NCI-H1436 treated with DMSO at 0.1 percent for 48 hours (cell line): ENCODE measurements around the gene LIPG.
"Not testable (repeated sequence)": the region's sequence is repeated elsewhere in the genome, so short reads cannot be mapped to it uniquely, and the experiment has no call there.

Source experiments
- DNase-seq: peaks from one replicate; lab custom pipeline; 2025; lab: John Stamatoyannopoulos, UW

LIPG gene

DNA sequence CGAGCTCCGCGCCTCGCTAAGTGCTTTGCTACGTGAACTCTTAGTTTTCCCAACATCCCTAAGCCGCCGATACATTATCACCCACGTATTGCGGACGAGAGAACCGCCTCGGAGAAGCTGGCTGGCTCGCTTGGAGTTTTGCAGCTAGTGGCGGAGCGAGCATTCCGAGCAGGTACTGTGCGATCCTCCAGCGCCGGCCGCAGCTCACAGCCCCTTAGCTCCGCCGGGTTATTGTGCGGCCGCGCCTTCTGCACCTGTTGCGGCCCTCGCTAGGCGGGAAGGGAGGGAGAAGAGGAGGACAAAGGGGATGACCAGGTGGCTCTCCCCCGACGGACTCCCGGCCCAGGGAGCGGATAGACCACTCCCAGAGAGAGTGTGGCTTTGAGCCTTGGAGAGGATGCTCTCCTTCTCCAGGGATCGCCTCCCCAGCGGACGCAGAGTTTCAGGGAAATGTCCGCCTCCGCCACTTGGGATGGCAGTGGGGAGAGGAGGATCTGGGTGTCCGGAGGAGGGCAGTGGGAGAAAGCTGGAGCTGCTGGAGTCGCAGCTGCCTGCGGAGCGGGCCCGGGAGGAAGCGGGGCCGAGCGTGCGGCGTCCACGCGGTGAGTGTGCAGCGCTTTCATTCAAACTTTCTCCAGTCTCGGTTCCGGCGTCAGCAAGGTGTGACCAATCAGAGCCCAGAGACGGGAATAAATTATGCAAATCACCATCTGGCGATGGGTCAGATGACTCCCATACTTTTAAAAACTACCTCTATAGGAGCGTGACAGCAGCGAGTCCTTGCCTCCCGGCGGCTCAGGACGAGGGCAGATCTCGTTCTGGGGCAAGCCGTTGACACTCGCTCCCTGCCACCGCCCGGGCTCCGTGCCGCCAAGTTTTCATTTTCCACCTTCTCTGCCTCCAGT, at the start of gene LIPG:
Gene LIPG, plus strand, starts transcription at position 769 of the 905 bp plus-strand sequence. CDS start 252 bp downstream, outside the sequence.
- peak; percentile 69 for DNase-seq

GRCh38 chr18:49512876-49513275, 49.0 kb upstream of the LIPG start:
- not testable (repeated sequence) for DNase-seq

DNA sequence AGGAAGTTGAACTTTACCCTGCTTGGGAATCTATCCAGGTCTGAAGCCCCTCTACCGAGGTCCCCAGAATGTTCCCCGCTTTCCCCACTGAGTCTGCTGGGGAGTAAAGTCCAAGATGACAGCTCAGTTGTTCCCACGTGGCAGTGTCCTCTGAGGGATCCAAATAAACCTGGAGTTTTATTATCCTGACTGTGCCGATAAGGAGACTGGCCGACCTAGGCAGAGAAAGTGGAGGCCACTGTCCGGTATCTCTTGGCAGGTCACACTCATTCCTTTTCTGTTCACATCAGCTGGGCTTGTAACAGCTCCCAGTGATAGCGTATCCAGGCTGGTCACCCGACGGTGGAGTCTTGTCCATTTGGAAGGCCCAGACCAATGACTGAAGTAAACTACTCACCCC, 47.3 kb upstream of the LIPG start:
- no peak for DNase-seq

GRCh38 chr18:49515003-49515402, 46.9 kb upstream of the LIPG start:
- not testable (repeated sequence) for DNase-seq

DNA sequence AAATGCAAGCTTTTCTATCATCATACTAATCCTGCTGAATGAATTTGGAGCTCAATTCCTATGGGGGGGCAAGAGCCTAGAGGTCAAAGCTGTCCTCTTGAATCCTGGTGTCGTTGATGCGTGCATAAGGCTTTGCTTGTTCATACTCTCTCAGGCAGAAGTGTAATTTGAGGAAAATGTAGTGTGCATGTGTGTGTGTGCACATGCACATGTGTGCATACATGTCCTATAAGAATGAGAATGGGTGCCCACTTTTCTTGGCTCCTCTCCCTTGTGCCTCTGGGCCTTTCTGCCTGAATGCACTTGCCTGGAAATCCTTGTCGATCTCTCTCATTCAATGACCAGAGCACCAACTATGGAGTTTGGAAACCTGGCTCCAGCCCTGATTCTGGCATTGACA, 46.3 kb upstream of the LIPG start:
- DNase-seq, result no peak

GRCh38 chr18:49517483-49517882, 44.4 kb upstream of the LIPG start:
- DNase-seq, result no peak

DNA sequence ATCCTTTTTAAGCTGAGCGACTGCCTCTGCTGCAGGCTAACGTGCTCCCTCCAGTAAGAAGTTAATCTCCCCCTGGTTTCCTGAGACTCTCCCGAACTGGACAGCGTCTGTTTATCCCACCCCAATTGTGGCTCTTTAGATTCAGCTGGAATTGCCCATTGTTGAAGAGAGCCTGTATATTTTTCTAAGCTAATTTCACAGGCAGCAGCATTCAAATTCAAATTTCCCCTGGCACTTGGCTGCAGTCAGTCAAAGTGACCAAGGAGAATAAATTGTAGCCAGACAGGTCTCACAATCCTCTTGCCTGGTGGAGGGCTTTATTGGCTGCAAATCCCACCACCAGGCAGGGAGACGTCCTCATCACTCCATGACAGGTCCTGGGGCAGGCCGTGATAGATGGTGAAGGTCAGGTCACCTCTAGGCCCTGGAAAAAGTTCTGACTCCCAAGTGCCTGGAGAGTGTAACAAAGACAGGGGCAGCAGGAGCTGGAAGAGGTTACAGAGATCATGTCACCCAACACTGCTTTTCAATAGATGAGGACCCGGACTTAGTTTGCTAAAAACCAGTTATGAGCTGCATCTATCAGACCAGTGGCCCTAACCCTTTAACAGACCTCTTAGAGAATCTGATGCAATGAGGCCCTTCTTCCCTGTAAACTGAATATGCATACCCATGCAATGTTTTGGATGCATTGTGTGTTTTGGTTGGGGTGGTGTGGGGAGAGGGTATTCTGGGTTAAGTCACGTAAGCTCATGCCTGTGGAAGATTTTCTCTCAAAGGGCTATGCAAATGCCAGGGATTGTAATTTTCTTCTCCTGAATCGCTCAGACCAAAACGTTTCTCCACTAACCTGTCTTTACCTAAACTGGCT, 42.5 kb upstream of the LIPG start:
- DNase-seq, result no peak

DNA sequence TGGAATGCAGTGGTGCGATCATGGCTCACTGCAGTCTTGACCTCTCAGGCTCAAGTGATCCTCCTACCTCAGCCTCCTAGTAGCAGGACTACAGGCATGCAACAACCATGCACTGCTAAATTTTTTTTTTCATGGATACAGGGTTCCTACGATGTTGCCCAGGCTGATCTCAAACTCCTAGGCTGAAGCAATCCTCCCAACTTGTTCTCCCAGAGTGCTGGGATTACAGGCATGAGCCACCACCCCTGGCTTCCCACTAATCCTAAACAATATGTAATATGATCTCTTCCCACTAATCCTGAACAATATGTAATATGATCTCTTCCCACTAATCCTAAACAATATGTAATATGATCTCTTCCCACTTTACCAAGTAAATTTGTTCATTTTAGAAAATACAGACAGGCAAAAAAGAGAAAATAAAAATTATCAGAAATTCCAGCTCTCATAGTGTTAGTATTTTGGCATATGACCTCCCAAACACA, 41.2 kb upstream of the LIPG start:
- no peak for DNase-seq

GRCh38 chr18:49521216-49521835, 40.5 kb upstream of the LIPG start:
- DNase-seq, result no peak

DNA sequence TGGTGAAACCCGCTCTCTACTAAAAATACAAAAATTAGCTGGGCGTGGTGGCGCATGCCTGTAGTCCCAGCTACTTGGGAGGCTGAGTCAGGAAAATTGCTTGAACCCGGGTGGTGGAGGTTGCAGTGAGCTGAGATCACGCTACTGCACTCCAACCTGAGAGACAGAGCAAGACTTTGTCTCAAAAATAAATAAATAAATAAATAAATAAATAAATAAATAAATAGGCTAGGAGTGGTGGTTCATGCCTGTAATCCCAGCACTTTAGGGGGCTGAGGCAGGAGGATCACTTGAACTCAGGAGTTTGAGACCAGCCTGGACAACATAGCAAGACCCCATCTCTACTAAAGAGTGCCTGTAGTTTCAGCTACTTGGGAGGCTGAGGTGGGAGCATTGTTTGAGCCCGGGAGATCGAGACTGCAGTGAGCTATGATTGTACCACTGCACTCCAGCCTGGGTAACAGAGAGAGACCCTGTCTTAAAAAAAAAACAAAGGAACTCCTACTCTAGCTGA, 38.2 kb upstream of the LIPG start:
- not testable (repeated sequence) for DNase-seq

- DNase-seq, result no peak
Measured at GRCh38 chr18:49524349-49524748, 37.5 kb upstream of the LIPG start.

DNA sequence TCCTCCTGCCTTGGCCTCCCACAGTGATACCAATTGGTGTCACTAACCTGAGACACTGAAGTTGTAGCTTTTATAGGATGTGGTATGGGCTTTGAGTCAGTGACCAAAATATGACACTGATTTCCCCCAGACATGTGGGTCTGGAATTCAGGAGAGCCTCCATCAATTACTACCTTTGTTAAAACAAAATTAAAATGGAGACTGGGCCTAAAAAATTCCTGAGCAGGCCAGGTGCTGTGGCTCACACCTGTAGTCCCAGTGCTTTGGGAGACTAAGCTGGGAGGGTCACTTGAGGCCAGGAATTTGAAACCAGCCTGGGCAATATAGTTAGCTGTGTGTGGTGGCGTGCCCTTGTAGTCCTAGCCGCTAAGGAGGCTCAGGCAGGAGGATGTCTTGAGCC, 36.9 kb upstream of the LIPG start:
- DNase-seq, result no peak

DNA sequence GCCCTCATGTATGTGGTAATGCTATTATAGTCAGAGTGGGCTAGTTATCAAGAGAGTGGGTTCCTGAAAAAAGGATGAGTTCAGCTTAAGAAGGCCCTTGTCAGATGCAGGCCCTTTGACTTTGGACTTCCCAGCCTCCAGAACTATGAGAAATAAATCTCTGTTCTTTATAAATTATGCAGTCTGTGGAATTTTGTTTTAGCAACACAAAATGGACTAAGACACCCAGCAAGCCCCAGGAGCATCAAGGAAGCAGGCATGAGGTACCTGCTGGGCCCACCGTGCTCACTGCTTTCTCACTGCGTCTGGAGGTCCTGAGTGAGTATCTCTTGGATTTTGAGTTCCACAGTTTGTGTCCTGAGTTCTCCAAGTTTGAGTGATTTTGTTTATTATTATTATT, 35.9 kb upstream of the LIPG start:
- DNase-seq, result no peak

DNA sequence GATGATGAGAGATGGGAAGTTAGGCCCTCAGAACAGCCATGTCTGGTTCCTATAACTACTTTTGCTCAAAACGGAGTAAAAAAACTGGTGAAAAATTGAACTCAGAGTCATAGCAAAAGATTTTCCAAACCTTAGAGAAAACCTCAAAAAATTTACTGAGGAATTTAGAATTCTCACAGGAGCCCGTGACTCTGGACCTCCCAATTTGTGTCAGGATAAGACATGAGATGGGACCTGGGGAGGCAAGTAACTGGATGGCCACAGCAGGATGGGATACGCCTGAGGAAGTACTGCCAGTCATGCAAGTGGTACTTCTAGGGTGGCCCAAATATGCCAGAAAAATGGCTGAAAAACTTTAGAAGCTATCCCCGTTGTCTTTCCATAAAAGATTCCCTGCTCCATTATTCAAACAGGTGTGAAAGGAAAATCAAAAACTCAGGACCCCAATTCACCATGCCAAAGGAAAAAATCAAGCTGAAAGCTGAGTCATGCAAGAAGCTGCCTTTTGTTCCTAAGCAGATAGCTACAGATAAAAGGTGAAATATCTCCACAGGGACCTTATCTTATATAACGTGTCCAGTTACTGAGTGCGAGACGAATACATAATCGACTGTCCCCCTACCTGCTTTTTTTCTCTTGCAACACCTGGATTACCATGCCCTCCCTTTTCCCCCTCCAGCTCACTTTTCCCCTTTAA, 34.1 kb upstream of the LIPG start:
- DNase-seq, result no peak

- no peak for DNase-seq
Measured at GRCh38 chr18:49529596-49529995, 32.3 kb upstream of the LIPG start.

GRCh38 chr18:49531678-49532153, 30.1 kb upstream of the LIPG start:
- DNase-seq, result no peak

- DNase-seq, result no peak
Measured at GRCh38 chr18:49534846-49535601, 26.8 kb upstream of the LIPG start.

DNA sequence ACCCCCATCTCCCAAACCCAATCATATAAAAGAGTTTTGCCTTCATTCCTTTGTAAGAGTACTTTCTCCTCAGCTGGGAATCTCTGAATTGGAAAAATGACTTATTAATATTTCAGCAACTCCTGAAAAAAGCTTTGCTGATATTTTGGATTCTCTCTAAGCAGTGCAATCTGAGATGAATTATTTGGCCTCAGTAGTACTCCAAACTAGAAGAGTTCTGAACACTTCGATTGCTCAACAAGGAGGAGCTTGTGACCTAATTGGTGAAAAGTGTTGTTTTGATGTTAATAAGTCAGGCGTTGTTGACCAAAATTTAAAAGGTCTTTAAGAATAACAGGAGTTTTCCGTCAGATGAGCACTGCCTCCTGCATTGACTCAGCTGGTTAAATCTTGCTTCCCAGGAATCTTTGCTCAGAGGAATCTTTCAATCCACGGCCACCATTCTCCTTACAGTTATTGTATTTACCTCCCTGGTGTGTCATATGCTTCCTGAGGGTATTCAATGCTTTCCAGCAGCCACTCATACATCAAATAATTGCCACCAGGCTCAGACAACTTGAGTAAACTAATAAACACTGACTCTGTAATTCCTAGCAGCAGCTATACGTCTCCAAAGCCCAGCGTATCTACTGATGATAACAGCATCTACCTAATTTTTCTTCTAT, 24.5 kb upstream of the LIPG start:
- no peak for DNase-seq

DNA sequence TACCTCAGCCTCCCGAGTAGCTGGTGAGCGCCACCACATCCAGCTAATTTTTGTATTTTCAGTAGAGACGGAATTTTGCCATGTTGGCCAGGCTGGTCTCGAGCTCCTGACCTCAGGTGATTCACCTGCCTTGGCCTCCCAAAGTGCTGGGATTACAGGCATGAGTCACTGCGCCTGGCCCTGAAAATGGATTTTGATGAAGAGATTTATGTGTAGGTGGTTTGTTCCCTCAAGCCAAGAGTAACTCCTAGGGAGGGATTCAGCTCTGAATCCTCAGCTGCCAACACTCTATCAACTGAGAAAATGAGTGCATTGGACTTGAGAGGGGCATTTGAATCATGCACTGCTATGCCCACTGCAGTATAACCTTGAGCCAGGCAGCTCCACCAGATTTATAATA, 17.5 kb upstream of the LIPG start:
- DNase-seq, result no peak

DNA sequence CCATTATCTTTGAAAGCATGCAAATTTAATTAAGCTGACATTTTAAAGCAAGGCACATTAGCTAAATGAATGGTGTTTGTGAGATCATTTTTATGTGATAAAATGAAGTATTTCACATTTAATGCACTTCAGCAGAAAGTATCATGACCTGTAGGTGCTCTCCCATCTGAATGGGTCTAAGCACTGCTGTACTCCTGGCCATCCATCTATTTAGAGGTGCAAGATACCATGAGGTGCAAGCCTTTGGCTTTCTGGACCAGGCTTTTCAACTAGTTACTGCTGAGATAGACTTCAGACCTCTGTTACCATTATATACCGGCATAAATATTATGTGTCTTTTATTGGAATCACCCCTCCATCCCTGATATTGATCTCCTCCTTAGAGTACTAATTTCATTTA, 15.6 kb upstream of the LIPG start:
- DNase-seq, result no peak
